ENCODE data around the gene HSD17B1. TPM values are rescaled to one million over a fixed set of nuclear protein-coding genes. Genes with fewer than 3 reads are reported as not detected.
A peak's percentile ranks its signal among the peaks of the same experiment; 100 is the strongest.

HSD17B1 gene
- total and polyA plus RNA-seq, 2 of the 4 experiments (the other 2 are of a cell fraction) = 0.72 to 1.4 TPM

GRCh38 chr17:42581744-42582270 lies 29.1 kb downstream of the HSD17B1 start:
- DNase-seq = no peak
- Histone ChIP-seq H3K9me1 (ENCODE audit: insufficient read depth, low read length) (no peaks in the 10 kb centered on the region; the same call in 1 of the 2 replicates), H2BK120ac (ENCODE audit: low read depth, low read length) (no peak overlapping the region), H3K14ac (replicated peaks; ENCODE audit: low read depth, low read length) (no peak overlapping the region), H3K18ac (ENCODE audit: low read depth, low read length) (no peak overlapping the region), H3K27me3 (ENCODE audit: control insufficient read depth, insufficient read depth, low read length) (no peaks in the 10 kb centered on the region), H3K4ac (ENCODE audit: low read depth, low read length) (no peak overlapping the region), H3K79me1 (ENCODE audit: low read depth in 1 of 2, low read length in 2 of 2) (peaks cover 11 to 38% of the 10 kb centered on the region in 2 experiments; a peak in 3 of 4 replicates), H3K56ac (ENCODE audit: extremely low read depth, insufficient read depth, low read length) (no peak overlapping the region), H3K4me3 (ENCODE audit: insufficient read depth, low read depth, low read length) (no peak overlapping the region), H2AFZ (replicated peaks; ENCODE audit: low read length, poor library complexity) (no peak overlapping the region), H3K9me3 (ENCODE audit: control insufficient read depth, insufficient read depth, low read length) (no peaks in the 10 kb centered on the region), H2AK9ac (replicated peaks; ENCODE audit: low read depth, low read length, poor library complexity) (peak overlapping the region; percentile 19), H4K91ac (ENCODE audit: insufficient read depth, low read depth, low read length) (no peak overlapping the region), H3K4me2 (ENCODE audit: low read depth, low read length) (no peak overlapping the region), H4K5ac (ENCODE audit: low read depth, low read length) (no peak overlapping the region), H3K9ac (ENCODE audit: low read depth, low read length) (no peak overlapping the region), H2BK20ac (ENCODE audit: low read depth, low read length) (no peak overlapping the region), H3K4me1 (ENCODE audit: control insufficient read depth, insufficient read depth, low read length) (peaks cover 5% of the 10 kb centered on the region), H3K27ac (ENCODE audit: insufficient read depth, low read length) (no peak overlapping the region), H3K23ac (ENCODE audit: low read depth, low read length) (no peak overlapping the region), H4K8ac (ENCODE audit: low read depth in 2 of 2, low read length in 2 of 2) (no peak overlapping the region), H4K20me1 (ENCODE audit: insufficient read depth, low read length) (peaks cover 14% of the 10 kb centered on the region; the same call in 1 of the 2 replicates), H2AK5ac (ENCODE audit: low read depth, low read length) (no peak overlapping the region), H2BK5ac (ENCODE audit: low read depth, low read length, poor library complexity, severe bottlenecking) (no peak overlapping the region), H3K36me3 (ENCODE audit: control insufficient read depth, insufficient read depth, low read length) (peaks cover 56% of the 10 kb centered on the region), H2BK15ac (ENCODE audit: low read depth, low read length) (no peak overlapping the region)
- no peak for ATAC-seq (ENCODE audit: low read depth)
- in situ Hi-C loops (cut with MboI; ENCODE audit: low sequenced_read_pairs) = no loop called here
- intact Hi-C loops (cut with micrococcal nuclease) = no loop called here
- no peak for TF ChIP-seq FOS (IDR thresholded peaks at IDR 0.05; ENCODE audit: low read depth, low read length)
- TF ChIP-seq POLR2A (IDR thresholded peaks at IDR 0.05; ENCODE audit: low read depth, low read length) = no peak
- TF ChIP-seq ELK1 (IDR thresholded peaks at IDR 0.05; ENCODE audit: borderline replicate concordance, low read depth, low read length) = no peak
- no peak for TF ChIP-seq CEBPB (IDR thresholded peaks at IDR 0.05; ENCODE audit: low read depth, low read length)
- no peak for TF ChIP-seq USF2 (IDR thresholded peaks at IDR 0.05; ENCODE audit: low read depth, low read length)
- TF ChIP-seq RAD21 (IDR thresholded peaks at IDR 0.05; ENCODE audit: low read length) = no peak
- TF ChIP-seq CHD1 (IDR thresholded peaks at IDR 0.05; ENCODE audit: low read depth, low read length) = no peak
- no peak for TF ChIP-seq NFE2L2 (IDR thresholded peaks at IDR 0.05; ENCODE audit: low read depth, low read length)
- TF ChIP-seq MXI1 (IDR thresholded peaks at IDR 0.05; ENCODE audit: borderline replicate concordance, low read depth, low read length) = no peak
- no peak for TF ChIP-seq SMC3 (IDR thresholded peaks at IDR 0.05; ENCODE audit: low read depth, low read length)
- TF ChIP-seq BHLHE40 (IDR thresholded peaks at IDR 0.05; ENCODE audit: low read depth, low read length) = no peak
- TF ChIP-seq RCOR1 (IDR thresholded peaks at IDR 0.05; ENCODE audit: insufficient replicate concordance, low read length) = no peak
- no peak for TF ChIP-seq MAZ (IDR thresholded peaks at IDR 0.05; ENCODE audit: borderline replicate concordance, low read depth, low read length)
- no peak for TF ChIP-seq CTCF (conservative IDR thresholded peaks at IDR 0.05; ENCODE audit: low read depth, low read length)
- no peak for TF ChIP-seq MAFK (IDR thresholded peaks at IDR 0.05; ENCODE audit: low read depth, low read length)
- TF ChIP-seq RFX5 (IDR thresholded peaks at IDR 0.05; ENCODE audit: low read depth, low read length) = no peak
- POLR2A ChIA-PET (ENCODE audit: unreplicated experiment) = no interaction called here
- dilution Hi-C loops (cut with HindIII; ENCODE audit: low sequenced_read_pairs, unreplicated experiment) = no loop called here
- WGBS, 2 experiments (ENCODE audit: extremely low coverage in 2 of 2, insufficient read length in 1 of 2) = 100% methylated on average over 4 of the region's 10 CpGs; no CpG with 5 or more reads in 1 of the 2 experiments
- no TSS peak for BruUV-seq (replicated peaks)
- CTCF ChIA-PET = no interaction called here

All from IMR-90 (cell line).